Tibial nerve (tissue), 4 donors: ENCODE measurements around the gene FRMD4A. TPM values are rescaled to one million over a fixed set of nuclear protein-coding genes. Genes with fewer than 3 reads are reported as not detected.

ENCODE experiments used
- DNase-seq, 2 donors: peaks; one replicate each; pipeline ENCODE4 v3.0.0-alpha.2; 2019; ENCODE audit warnings: low spot score in 2 of 2
- H3K27ac ChIP-seq, 4 donors: fragments of 200-600 bp; sonication (generic) in 3 of 4; one replicate each; pipeline ENCODE4 v1.5.1; 2017 to 2019; ENCODE audit warnings: mild to moderate bottlenecking in 1 of 4
- H3K27me3 ChIP-seq, 2 donors: fragments of 200-600 bp; sonication (generic) in 1 of 2; one replicate each; pipeline versions ENCODE4 v1.5.1 to v1.6.0; 2017 to 2019
- H3K36me3 ChIP-seq, 3 donors: fragments of 200-600 bp; sonication (generic); one replicate each; pipeline ENCODE4 v1.5.1; 2018 to 2019
- H3K4me1 ChIP-seq, 4 donors: fragments of 200-600 bp; sonication (generic) in 3 of 4; one replicate each; pipeline ENCODE4 v1.5.1; 2017 to 2019
- H3K4me3 ChIP-seq, 4 donors: fragments of 200-600 bp; sonication (generic) in 3 of 4; one replicate each; pipeline ENCODE4 v1.5.1; 2017 to 2019; ENCODE audit warnings: mild to moderate bottlenecking in 1 of 4, moderate library complexity in 1 of 4
- H3K9me3 ChIP-seq, 4 donors: fragments of 200-600 bp; sonication (generic) in 3 of 4; one replicate each; pipeline ENCODE4 v1.5.1; 2017 to 2019
- EP300 ChIP-seq, 2 donors: sonication (generic); formaldehyde crosslinking; IDR thresholded peaks; one replicate each; pipeline ENCODE4 v1.6.1; 2017; ENCODE audit warnings: antibody characterized with exemption in 2 of 2, mild to moderate bottlenecking in 1 of 2
- POLR2A ChIP-seq, 2 donors: fragments of 450-650 bp; IDR thresholded peaks; one replicate each; pipeline ENCODE4 v1.6.1; 2017; ENCODE audit warnings: antibody characterized with exemption in 2 of 2, mild to moderate bottlenecking in 2 of 2, moderate library complexity in 2 of 2
- WGBS, 2 donors: methylation state at CpG; one replicate each; pipeline ENCODE4 v1.1.5; 2018; 5-methylcytosine and 5-hydroxymethylcytosine counted together
- total RNA-seq, 4 donors: library from RNA; depleted of rRNA; stranded (reverse); fragments of >200 nt; gene quantifications; one replicate each; pipeline ENCODE4 v1.1.0, GENCODE V29; 2016
- TF ChIP-seq, protein P1 (sequence below), 5 experiments: fragments of 200-600 bp in 3 of 5; fragments of 450-650 bp in 2 of 5; sonication (generic) in 3 of 5; IDR thresholded peaks; one replicate each; pipeline ENCODE4 v1.5.1; 2016 to 2019; ENCODE audit warnings: antibody characterized with exemption in 5 of 5, mild to moderate bottlenecking in 3 of 5, moderate library complexity in 2 of 5

Gene FRMD4A
- total RNA-seq, 4 donors from 2014 or later = 39.8 to 89.7 (median 53.9) TPM

DNA sequence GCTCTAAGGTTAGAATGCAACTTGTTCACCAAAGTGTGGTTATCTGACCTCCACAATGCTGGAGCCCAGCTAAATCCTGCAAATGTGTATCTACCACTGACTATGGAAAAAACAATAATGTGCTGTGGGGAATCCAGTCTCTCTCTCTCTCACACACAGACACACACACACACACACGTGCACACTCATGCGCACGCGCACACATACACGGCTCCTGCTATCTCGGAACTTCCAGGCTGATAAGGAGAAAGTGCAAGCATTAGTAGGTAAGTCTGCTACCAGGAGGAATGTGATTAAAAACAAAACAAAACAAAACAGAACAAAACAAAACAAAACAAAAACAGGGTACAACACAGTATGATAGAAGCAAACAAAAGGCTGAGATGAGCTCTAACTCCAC, 205.2 kb downstream of the FRMD4A start:
- no peak for DNase-seq
- TF ChIP-seq EP300 (IDR thresholded peaks at IDR 0.05) (no peak), POLR2A (IDR thresholded peaks at IDR 0.05) (no peak)
- TF ChIP-seq, protein P1, sequence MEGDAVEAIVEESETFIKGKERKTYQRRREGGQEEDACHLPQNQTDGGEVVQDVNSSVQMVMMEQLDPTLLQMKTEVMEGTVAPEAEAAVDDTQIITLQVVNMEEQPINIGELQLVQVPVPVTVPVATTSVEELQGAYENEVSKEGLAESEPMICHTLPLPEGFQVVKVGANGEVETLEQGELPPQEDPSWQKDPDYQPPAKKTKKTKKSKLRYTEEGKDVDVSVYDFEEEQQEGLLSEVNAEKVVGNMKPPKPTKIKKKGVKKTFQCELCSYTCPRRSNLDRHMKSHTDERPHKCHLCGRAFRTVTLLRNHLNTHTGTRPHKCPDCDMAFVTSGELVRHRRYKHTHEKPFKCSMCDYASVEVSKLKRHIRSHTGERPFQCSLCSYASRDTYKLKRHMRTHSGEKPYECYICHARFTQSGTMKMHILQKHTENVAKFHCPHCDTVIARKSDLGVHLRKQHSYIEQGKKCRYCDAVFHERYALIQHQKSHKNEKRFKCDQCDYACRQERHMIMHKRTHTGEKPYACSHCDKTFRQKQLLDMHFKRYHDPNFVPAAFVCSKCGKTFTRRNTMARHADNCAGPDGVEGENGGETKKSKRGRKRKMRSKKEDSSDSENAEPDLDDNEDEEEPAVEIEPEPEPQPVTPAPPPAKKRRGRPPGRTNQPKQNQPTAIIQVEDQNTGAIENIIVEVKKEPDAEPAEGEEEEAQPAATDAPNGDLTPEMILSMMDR (IDR thresholded peaks at IDR 0.05) = no peak
- H3K27me3 ChIP-seq = no peaks in the 10 kb centered on the region
- H3K4me1 ChIP-seq = no peaks in the 10 kb centered on the region
- 85 to 90% methylated on average over 6 of the region's 6 CpGs for WGBS, 2 donors
- H3K9me3 ChIP-seq = no peaks in the 10 kb centered on the region
- H3K27ac ChIP-seq = no peak overlapping the region
- no peaks in the 10 kb centered on the region for H3K36me3 ChIP-seq
- H3K4me3 ChIP-seq = no peak overlapping the region

DNA sequence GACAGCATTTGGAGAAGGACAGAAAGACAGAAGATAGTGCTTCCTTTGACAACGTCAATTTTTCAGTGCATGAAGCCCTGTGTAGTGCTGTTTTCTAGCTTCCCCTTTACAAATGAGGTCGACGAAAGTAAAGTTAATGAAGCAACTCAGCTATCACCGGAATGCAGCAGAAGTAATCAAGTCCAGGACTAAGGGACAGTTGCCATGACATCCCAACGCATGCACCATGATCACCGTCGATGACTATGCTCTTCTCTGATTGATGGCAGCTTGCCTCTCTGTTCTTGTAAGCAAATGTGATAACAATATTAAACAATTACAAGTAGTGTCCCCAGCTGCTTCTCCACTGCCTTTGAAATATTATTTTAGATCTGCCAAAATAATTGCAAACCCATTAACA, 205.8 kb downstream of the FRMD4A start:
- Histone ChIP-seq H3K36me3 (no peaks in the 10 kb centered on the region), H3K27me3 (no peaks in the 10 kb centered on the region), H3K4me3 (no peak overlapping the region), H3K27ac (no peak overlapping the region), H3K9me3 (no peaks in the 10 kb centered on the region), H3K4me1 (no peaks in the 10 kb centered on the region)
- no peak for DNase-seq
- WGBS, 2 donors = 79 to 84% methylated on average over 7 of the region's 7 CpGs
- TF ChIP-seq POLR2A (IDR thresholded peaks at IDR 0.05) (no peak), EP300 (IDR thresholded peaks at IDR 0.05) (no peak)
- TF ChIP-seq, protein P1 (IDR thresholded peaks at IDR 0.05) = no peak

DNA sequence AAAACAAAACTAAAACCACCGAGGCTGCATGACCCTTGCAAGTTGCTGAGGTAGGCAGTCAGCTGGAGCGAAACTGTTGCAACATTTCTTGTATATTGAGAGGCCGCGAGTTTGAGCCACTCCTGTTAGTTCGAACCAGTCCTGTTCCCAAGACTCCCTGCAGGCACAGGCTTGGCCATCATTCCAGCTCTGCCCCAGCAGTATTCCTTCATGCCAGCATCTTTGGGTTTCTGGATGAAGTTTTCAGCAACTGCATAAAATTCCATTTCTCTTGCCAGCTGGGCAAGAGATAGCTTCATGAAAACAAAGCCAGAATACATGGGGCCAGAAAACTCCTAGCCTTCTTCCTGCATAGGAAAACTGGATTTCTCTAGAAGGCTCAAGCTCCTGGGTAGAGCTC, 207.6 kb downstream of the FRMD4A start:
- WGBS, 2 donors = 73 to 83% methylated on average over 5 of the region's 5 CpGs
- H3K4me1 ChIP-seq = no peaks in the 10 kb centered on the region
- no peaks in the 10 kb centered on the region for H3K36me3 ChIP-seq
- no peak overlapping the region for H3K4me3 ChIP-seq
- no peaks in the 10 kb centered on the region for H3K27me3 ChIP-seq
- no peak for TF ChIP-seq EP300 (IDR thresholded peaks at IDR 0.05)
- TF ChIP-seq POLR2A (IDR thresholded peaks at IDR 0.05) = no peak
- TF ChIP-seq, protein P1 (IDR thresholded peaks at IDR 0.05) = no peak
- DNase-seq = no peak
- no peak overlapping the region for H3K27ac ChIP-seq
- H3K9me3 ChIP-seq = no peaks in the 10 kb centered on the region

- no peaks in the 10 kb centered on the region for H3K36me3 ChIP-seq
- no peak for TF ChIP-seq EP300 (IDR thresholded peaks at IDR 0.05)
- TF ChIP-seq POLR2A (IDR thresholded peaks at IDR 0.05) = no peak
- TF ChIP-seq, protein P1 (IDR thresholded peaks at IDR 0.05) = no peak
- no peaks in the 10 kb centered on the region for H3K4me1 ChIP-seq
- no peak overlapping the region for H3K27ac ChIP-seq
- no peak overlapping the region for H3K4me3 ChIP-seq
- WGBS, 2 donors = 83 to 100% methylated on average over 1 to 2 of the region's 2 CpGs
- H3K9me3 ChIP-seq = no peaks in the 10 kb centered on the region
- H3K27me3 ChIP-seq = no peaks in the 10 kb centered on the region
- DNase-seq = no peak
Observed at GRCh38 chr10:14120812-14121211, 209.9 kb downstream of the FRMD4A start.

DNA sequence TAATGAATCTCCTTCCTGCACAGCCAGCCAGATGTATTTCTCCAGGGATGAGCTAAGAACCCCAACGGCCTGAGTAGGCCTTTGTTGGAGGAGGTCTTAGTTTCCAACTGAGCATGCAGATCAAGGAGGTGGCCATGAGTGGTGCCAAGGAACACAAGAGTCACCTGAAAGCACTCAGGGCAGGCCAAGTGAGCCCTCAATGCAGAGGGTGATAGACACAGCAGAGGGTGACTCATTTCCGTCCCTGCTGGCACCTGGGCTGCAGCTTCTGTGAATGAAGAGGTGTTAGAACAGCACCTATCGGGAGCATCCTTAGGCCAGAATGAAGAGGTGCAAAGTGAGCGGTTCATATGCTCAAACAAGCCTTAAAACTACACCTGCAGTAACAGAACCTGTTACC, 211.8 kb downstream of the FRMD4A start:
- no peak overlapping the region for H3K27ac ChIP-seq
- H3K36me3 ChIP-seq = no peaks in the 10 kb centered on the region
- H3K4me1 ChIP-seq = no peaks in the 10 kb centered on the region
- 85 to 90% methylated on average over 4 of the region's 4 CpGs for WGBS, 2 donors
- no peak overlapping the region for H3K4me3 ChIP-seq
- H3K9me3 ChIP-seq = no peaks in the 10 kb centered on the region
- TF ChIP-seq EP300 (IDR thresholded peaks at IDR 0.05) (no peak), POLR2A (IDR thresholded peaks at IDR 0.05) (no peak)
- TF ChIP-seq, protein P1 (IDR thresholded peaks at IDR 0.05) = no peak
- DNase-seq = no peak
- no peaks in the 10 kb centered on the region for H3K27me3 ChIP-seq
